BE2C (cell line): ENCODE data around the gene CHEK2.
"Not testable (repeated sequence)": the region's sequence is repeated elsewhere in the genome, so short reads cannot be mapped to it uniquely, and the experiment has no call there.

ENCODE experiments used
- DNase-seq: peaks from one replicate; pipeline ENCODE4 v3.0.0-alpha.2; 2020
- H3K27me3 ChIP-seq: fragments of 250-450 bp; sonication (Bioruptor Pico); 2 replicates; pipeline ENCODE4 v1.5.1; 2020; ENCODE audit warnings: mild to moderate bottlenecking
- H3K36me3 ChIP-seq: fragments of 250-450 bp; sonication (Bioruptor Pico); 2 replicates; pipeline ENCODE4 v1.5.1; 2020; ENCODE audit warnings: mild to moderate bottlenecking
- H3K4me1 ChIP-seq: fragments of 250-450 bp; sonication (Bioruptor Pico); 2 replicates; pipeline ENCODE4 v1.5.1; 2020
- H3K4me3 ChIP-seq: 2 replicates; pipeline ENCODE4 v1.5.1; 2011; ENCODE audit warnings: low read depth, low read length
- H3K9me3 ChIP-seq: fragments of 250-450 bp; sonication (Bioruptor Pico); 2 replicates; pipeline ENCODE4 v1.5.1; 2020
- CTCF ChIP-seq: IDR thresholded peaks from 2 replicates; pipeline ENCODE4 v1.5.1; 2012; ENCODE audit warnings: mild to moderate bottlenecking, low read depth, low read length

Gene CHEK2

GRCh38 chr22:28710576-28711191 lies 30.9 kb downstream of the CHEK2 start:
- Histone ChIP-seq H3K4me3 (no peak overlapping the region), H3K27me3 (no peaks in the 10 kb centered on the region), H3K36me3 (peaks cover 15% of the 10 kb centered on the region), H3K9me3 (no peaks in the 10 kb centered on the region), H3K4me1 (peaks cover 10% of the 10 kb centered on the region)
- DNase-seq = no peak
- no peak for TF ChIP-seq CTCF

GRCh38 chr22:28710107-28710506 lies 31.5 kb downstream of the CHEK2 start:
- H3K4me1 ChIP-seq = peaks cover 10% of the 10 kb centered on the region
- H3K4me3 ChIP-seq = no peak overlapping the region
- H3K36me3 ChIP-seq = peaks cover 15% of the 10 kb centered on the region
- TF ChIP-seq CTCF = no peak
- H3K9me3 ChIP-seq = no peaks in the 10 kb centered on the region
- H3K27me3 ChIP-seq = no peaks in the 10 kb centered on the region
- DNase-seq = no peak

GRCh38 chr22:28706845-28707244 lies 34.8 kb downstream of the CHEK2 start:
- peaks cover 15% of the 10 kb centered on the region for H3K36me3 ChIP-seq
- H3K27me3 ChIP-seq = no peaks in the 10 kb centered on the region
- peaks cover 10% of the 10 kb centered on the region for H3K4me1 ChIP-seq
- H3K4me3 ChIP-seq = no peak overlapping the region
- H3K9me3 ChIP-seq = no peaks in the 10 kb centered on the region
- TF ChIP-seq CTCF = no peak
- DNase-seq = no peak

GRCh38 chr22:28703436-28703835 lies 38.2 kb downstream of the CHEK2 start:
- Histone ChIP-seq H3K4me3 (no peak overlapping the region), H3K36me3 (peaks cover 8% of the 10 kb centered on the region), H3K9me3 (no peaks in the 10 kb centered on the region), H3K4me1 (no peaks in the 10 kb centered on the region), H3K27me3 (no peaks in the 10 kb centered on the region)
- no peak for TF ChIP-seq CTCF
- DNase-seq = no peak

GRCh38 chr22:28702891-28703290 lies 38.7 kb downstream of the CHEK2 start:
- Histone ChIP-seq H3K4me1 (no peaks in the 10 kb centered on the region), H3K27me3 (no peaks in the 10 kb centered on the region), H3K9me3 (no peaks in the 10 kb centered on the region), H3K36me3 (peaks cover 8% of the 10 kb centered on the region), H3K4me3 (no peak overlapping the region)
- no peak for TF ChIP-seq CTCF
- DNase-seq = no peak

- H3K9me3 ChIP-seq, H3K4me3 ChIP-seq, H3K27me3 ChIP-seq, H3K36me3 ChIP-seq, H3K4me1 ChIP-seq, DNase-seq: not testable (repeated sequence)
Measured at GRCh38 chr22:28693041-28693760, 48.4 kb downstream of the CHEK2 start.

- not testable (repeated sequence) for H3K4me3 ChIP-seq, H3K9me3 ChIP-seq, DNase-seq, H3K4me1 ChIP-seq, H3K27me3 ChIP-seq, H3K36me3 ChIP-seq
Measured at GRCh38 chr22:28689796-28690195, 51.8 kb downstream of the CHEK2 start.

GRCh38 chr22:28682966-28683365 lies 58.7 kb downstream of the CHEK2 start:
- H3K36me3 ChIP-seq, DNase-seq, H3K27me3 ChIP-seq, H3K9me3 ChIP-seq, H3K4me1 ChIP-seq, H3K4me3 ChIP-seq: not testable (repeated sequence)

- not testable (repeated sequence) for H3K9me3 ChIP-seq, H3K27me3 ChIP-seq, DNase-seq, H3K36me3 ChIP-seq, H3K4me3 ChIP-seq, H3K4me1 ChIP-seq
Measured at GRCh38 chr22:28680813-28681490, 60.7 kb downstream of the CHEK2 start.

- peak; percentile 94 for DNase-seq
- H3K4me1 ChIP-seq = not testable (repeated sequence)
Measured at GRCh38 chr22:28679611-28680287, 61.9 kb downstream of the CHEK2 start, which contains the start of gene TTC28. Gene TTC28, minus strand, starts transcription at chr22:28679840. Its CDS starts 117 bp downstream, at chr22:28679723.

More at GRCh38 chr22:28679611-28680287, 61.9 kb downstream of the CHEK2 start, which contains the start of gene TTC28:
- peak within 1 kb of the TSS; percentile 93 for H3K4me3 ChIP-seq
- not testable (repeated sequence) for H3K9me3 ChIP-seq, H3K36me3 ChIP-seq, H3K27me3 ChIP-seq
